ENCODE measurements around the gene MAST4. TPM values are rescaled to one million over a fixed set of nuclear protein-coding genes. Genes with fewer than 3 reads are reported as not detected.

Gene MAST4
- polyA plus RNA-seq, 1 experiment, result 11.6 TPM

GRCh38 chr5:66860199-66860975 is 264.2 kb downstream of the MAST4 start:
- Histone ChIP-seq H3K9me3 (ENCODE audit: control insufficient read depth, insufficient read depth, low read length) (no peaks in the 10 kb centered on the region), H3K4me3 (ENCODE audit: low read depth, low read length) (no peak overlapping the region), H3K27ac (ENCODE audit: low read depth, low read length) (no peak overlapping the region), H3K27me3 (ENCODE audit: control insufficient read depth, insufficient read depth, low read length) (no peaks in the 10 kb centered on the region)
- no peak for TF ChIP-seq CTCF (IDR thresholded peaks at IDR 0.05; ENCODE audit: low read depth, low read length)
- CTCF ChIA-PET, result interaction anchor here (0.7 to 2.2 kb wide), 3 partner anchors 44 to 289 kb away, joined by 3 to 7 read pairs (median 3); no protein-coding TSS in a partner anchor
- POLR2A ChIA-PET, result interaction anchor here (0.7 kb wide), 1 partner anchor 235 kb away, joined by 5 read pairs; no protein-coding TSS in a partner anchor
- no peak for DNase-seq (ENCODE audit: low read depth, low spot score)

GRCh38 chr5:66861402-66861801 is 265.2 kb downstream of the MAST4 start:
- ChIA-PET CTCF (interaction anchor here (1.3 to 2.2 kb wide), 2 partner anchors 48 to 288 kb away, joined by 3 to 7 read pairs; no protein-coding TSS in a partner anchor), POLR2A (no interaction called here)

GRCh38 chr5:66862020-66862419 is 265.8 kb downstream of the MAST4 start:
- CTCF ChIA-PET, result interaction anchor here (2.2 to 3.7 kb wide), 2 partner anchors 47 to 288 kb away, joined by 7 to 33 read pairs; no protein-coding TSS in a partner anchor
- Histone ChIP-seq H3K27me3 (ENCODE audit: control insufficient read depth, insufficient read depth, low read length) (no peaks in the 10 kb centered on the region), H3K9me3 (ENCODE audit: control insufficient read depth, insufficient read depth, low read length) (no peaks in the 10 kb centered on the region), H3K4me3 (ENCODE audit: low read depth, low read length) (no peak overlapping the region), H3K27ac (ENCODE audit: low read depth, low read length) (no peak overlapping the region)
- DNase-seq (ENCODE audit: low read depth, low spot score), result no peak
- TF ChIP-seq CTCF (IDR thresholded peaks at IDR 0.05; ENCODE audit: low read depth, low read length), result no peak
- POLR2A ChIA-PET, result no interaction called here

More at GRCh38 chr5:66861402-66861801, 265.2 kb downstream of the MAST4 start:
- H3K9me3 ChIP-seq (ENCODE audit: control insufficient read depth, insufficient read depth, low read length), result no peaks in the 10 kb centered on the region
- DNase-seq (ENCODE audit: low read depth, low spot score), result no peak
- H3K4me3 ChIP-seq (ENCODE audit: low read depth, low read length), result no peak overlapping the region
- H3K27ac ChIP-seq (ENCODE audit: low read depth, low read length), result no peak overlapping the region
- H3K27me3 ChIP-seq (ENCODE audit: control insufficient read depth, insufficient read depth, low read length), result no peaks in the 10 kb centered on the region
- peak; percentile 2; the same call in 1 of the 2 replicates for TF ChIP-seq CTCF (IDR thresholded peaks at IDR 0.05; ENCODE audit: low read depth, low read length)

DNA sequence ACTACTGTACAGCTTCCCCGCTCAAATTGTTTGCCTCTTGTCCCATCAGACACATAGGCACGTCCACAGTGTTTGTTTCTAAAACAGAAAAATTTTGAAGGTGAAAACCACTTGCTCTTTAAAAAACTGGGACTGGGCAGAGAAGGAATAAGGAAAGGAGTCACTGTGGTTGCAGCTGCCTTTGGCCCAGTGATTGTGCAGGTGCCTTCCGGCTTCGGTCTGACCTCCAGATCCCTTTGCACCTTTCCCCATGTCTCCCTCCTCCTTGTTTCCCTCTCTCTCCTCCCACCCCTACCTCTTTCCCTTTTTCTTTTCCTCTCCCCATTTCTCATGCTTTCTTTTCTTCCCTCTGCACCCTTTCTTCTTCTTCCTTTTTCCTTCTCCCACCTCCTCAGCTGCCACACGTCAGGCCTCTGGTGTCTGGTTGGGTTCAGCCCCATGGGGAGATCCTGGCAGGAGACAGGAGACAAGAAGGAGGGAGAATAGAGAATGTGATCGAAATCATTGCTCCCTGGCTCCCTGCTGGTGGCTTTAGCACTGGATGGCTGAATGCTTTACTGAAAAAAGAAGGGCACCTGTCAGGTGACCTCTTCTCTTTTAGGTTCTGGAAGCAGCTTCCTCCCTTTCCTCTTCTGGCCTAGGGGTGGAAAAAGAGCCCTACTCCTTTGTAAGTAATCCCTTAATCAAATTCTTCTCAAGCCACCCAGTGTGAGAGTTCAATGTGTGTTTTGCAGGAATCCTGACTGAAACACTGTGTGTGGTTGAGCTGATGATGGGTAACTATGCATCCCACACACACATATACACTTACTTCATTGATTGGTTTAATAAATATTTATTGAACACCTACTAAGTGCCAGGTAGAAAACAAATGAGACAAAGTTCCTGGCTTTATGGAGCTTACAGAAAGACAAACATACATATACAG is 267.3 kb downstream of the MAST4 start:
- CTCF ChIA-PET, result interaction anchor here (1.0 to 3.7 kb wide), 3 partner anchors 49 to 286 kb away, joined by 3 to 33 read pairs (median 5); no protein-coding TSS in a partner anchor
- Histone ChIP-seq H3K27me3 (ENCODE audit: control insufficient read depth, insufficient read depth, low read length) (no peaks in the 10 kb centered on the region), H3K4me3 (ENCODE audit: low read depth, low read length) (no peak overlapping the region), H3K9me3 (ENCODE audit: control insufficient read depth, insufficient read depth, low read length) (no peaks in the 10 kb centered on the region), H3K27ac (ENCODE audit: low read depth, low read length) (no peak overlapping the region)
- POLR2A ChIA-PET, result no interaction called here
- TF ChIP-seq CTCF (IDR thresholded peaks at IDR 0.05; ENCODE audit: low read depth, low read length), result no peak
- DNase-seq (ENCODE audit: low read depth, low spot score), result no peak
